ENCODE results near the gene GRID1. TPM values are rescaled to one million over a fixed set of nuclear protein-coding genes. Genes with fewer than 3 reads are reported as not detected.

GRID1 gene
- total RNA-seq, 1 experiment from 2014 or later, result not detected

DNA sequence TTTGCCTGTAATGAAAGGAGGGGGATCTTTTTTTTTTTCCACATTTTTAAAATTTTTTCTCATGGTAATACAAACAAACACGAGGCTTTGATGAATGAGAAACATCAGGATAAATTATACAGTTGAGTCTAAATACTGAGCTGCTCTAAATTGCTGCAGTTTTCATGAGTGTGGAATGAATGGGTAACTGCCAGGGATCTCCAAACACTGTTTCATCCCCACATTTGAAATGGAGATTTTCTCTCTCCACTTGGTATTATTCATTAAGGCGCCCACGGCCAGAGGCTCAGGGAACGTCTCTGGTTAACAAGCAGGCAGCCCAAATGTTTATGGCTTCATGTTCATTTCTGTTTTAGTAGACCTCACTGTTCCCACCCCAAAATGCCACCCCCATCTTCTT is 717.1 kb downstream of the GRID1 start:
- intact Hi-C loops (cut with micrococcal nuclease; ENCODE audit: unreplicated experiment), result no loop called here
- CTCF ChIA-PET, result interaction anchor here (0.6 kb wide), 1 partner anchor 198 kb away, joined by 5 read pairs; no protein-coding TSS in a partner anchor
- H3K27me3 Mint-ChIP-seq (ENCODE audit: unreplicated experiment), result no peaks in the 10 kb centered on the region
- H3K9me3 Mint-ChIP-seq (ENCODE audit: low read depth, unreplicated experiment), result no peaks in the 10 kb centered on the region
- H3K4me1 Mint-ChIP-seq (ENCODE audit: low read depth, unreplicated experiment), result peaks cover 22% of the 10 kb centered on the region
- no peak overlapping the region for H3K4me3 Mint-ChIP-seq (ENCODE audit: low read depth, unreplicated experiment)
- BruUV-seq (replicated peaks), result no TSS peak
- no peak overlapping the region for H3K27ac Mint-ChIP-seq (ENCODE audit: unreplicated experiment)
- TF ChIP-seq, protein P1, sequence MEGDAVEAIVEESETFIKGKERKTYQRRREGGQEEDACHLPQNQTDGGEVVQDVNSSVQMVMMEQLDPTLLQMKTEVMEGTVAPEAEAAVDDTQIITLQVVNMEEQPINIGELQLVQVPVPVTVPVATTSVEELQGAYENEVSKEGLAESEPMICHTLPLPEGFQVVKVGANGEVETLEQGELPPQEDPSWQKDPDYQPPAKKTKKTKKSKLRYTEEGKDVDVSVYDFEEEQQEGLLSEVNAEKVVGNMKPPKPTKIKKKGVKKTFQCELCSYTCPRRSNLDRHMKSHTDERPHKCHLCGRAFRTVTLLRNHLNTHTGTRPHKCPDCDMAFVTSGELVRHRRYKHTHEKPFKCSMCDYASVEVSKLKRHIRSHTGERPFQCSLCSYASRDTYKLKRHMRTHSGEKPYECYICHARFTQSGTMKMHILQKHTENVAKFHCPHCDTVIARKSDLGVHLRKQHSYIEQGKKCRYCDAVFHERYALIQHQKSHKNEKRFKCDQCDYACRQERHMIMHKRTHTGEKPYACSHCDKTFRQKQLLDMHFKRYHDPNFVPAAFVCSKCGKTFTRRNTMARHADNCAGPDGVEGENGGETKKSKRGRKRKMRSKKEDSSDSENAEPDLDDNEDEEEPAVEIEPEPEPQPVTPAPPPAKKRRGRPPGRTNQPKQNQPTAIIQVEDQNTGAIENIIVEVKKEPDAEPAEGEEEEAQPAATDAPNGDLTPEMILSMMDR (IDR thresholded peaks at IDR 0.05; ENCODE audit: unreplicated experiment), result no peak
- peaks cover 10% of the 10 kb centered on the region for H3K36me3 Mint-ChIP-seq (ENCODE audit: insufficient read depth, unreplicated experiment)
- no peak for DNase-seq

DNA sequence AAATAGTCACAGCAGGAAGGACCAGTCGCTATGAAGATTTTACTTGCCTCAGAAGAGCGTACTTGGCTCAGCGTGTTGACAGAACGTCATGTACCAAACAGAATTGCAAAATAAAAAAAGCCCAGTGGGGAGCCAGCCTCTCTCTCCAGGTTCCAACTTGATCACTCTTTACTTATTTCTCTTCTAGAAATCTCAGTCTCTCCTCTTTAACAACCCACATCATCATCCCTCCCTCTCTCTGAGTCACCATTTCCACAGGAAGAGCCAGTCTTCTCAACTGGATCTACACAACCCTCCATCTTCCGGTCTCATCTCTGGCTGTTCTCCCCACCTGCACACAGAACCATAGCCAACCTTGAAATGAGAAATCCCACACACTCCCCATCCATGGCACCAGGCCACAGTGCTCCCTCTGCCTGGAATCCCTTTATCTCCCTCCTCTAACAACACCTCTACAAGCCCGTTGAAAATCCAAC is 718.3 kb downstream of the GRID1 start:
- TF ChIP-seq, protein P1 (IDR thresholded peaks at IDR 0.05; ENCODE audit: unreplicated experiment), result no peak
- peaks cover 10% of the 10 kb centered on the region for H3K36me3 Mint-ChIP-seq (ENCODE audit: insufficient read depth, unreplicated experiment)
- intact Hi-C loops (cut with micrococcal nuclease; ENCODE audit: unreplicated experiment), result no loop called here
- peak overlapping the region; percentile 41 for H3K27ac Mint-ChIP-seq (ENCODE audit: unreplicated experiment)
- H3K27me3 Mint-ChIP-seq (ENCODE audit: unreplicated experiment), result no peaks in the 10 kb centered on the region
- DNase-seq, result no peak
- H3K9me3 Mint-ChIP-seq (ENCODE audit: low read depth, unreplicated experiment), result no peaks in the 10 kb centered on the region
- CTCF ChIA-PET, result no interaction called here
- BruUV-seq (replicated peaks), result no TSS peak
- H3K4me3 Mint-ChIP-seq (ENCODE audit: low read depth, unreplicated experiment), result no peak overlapping the region
- H3K4me1 Mint-ChIP-seq (ENCODE audit: low read depth, unreplicated experiment), result peaks cover 33% of the 10 kb centered on the region

DNA sequence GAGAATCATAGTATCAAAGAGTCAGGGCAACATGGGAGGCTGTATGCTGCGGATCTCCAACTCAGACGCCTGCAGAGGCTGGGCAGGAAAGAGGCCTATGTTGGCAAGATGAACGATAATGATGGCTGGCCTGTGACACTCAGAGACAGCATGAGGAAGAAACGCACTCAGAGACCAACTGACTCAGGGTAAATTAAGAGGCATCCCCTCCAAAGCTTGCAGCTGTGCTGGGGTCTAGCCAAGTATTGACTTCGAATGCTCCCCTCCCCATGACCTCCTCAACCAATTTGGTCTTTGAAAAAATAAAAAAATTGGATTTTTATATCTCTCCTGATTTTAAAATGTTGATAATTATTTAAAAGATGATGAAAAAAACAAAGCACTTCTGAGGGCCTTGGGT is 718.9 kb downstream of the GRID1 start:
- Mint-ChIP-seq H3K9me3 (ENCODE audit: low read depth, unreplicated experiment) (no peaks in the 10 kb centered on the region), H3K27me3 (ENCODE audit: unreplicated experiment) (no peaks in the 10 kb centered on the region), H3K4me3 (ENCODE audit: low read depth, unreplicated experiment) (no peak overlapping the region), H3K4me1 (ENCODE audit: low read depth, unreplicated experiment) (peaks cover 39% of the 10 kb centered on the region), H3K27ac (ENCODE audit: unreplicated experiment) (no peak overlapping the region), H3K36me3 (ENCODE audit: insufficient read depth, unreplicated experiment) (peaks cover 12% of the 10 kb centered on the region)
- DNase-seq, result no peak
- no TSS peak for BruUV-seq (replicated peaks)
- intact Hi-C loops (cut with micrococcal nuclease; ENCODE audit: unreplicated experiment), result no loop called here
- CTCF ChIA-PET, result no interaction called here
- TF ChIP-seq, protein P1 (IDR thresholded peaks at IDR 0.05; ENCODE audit: unreplicated experiment), result no peak

DNA sequence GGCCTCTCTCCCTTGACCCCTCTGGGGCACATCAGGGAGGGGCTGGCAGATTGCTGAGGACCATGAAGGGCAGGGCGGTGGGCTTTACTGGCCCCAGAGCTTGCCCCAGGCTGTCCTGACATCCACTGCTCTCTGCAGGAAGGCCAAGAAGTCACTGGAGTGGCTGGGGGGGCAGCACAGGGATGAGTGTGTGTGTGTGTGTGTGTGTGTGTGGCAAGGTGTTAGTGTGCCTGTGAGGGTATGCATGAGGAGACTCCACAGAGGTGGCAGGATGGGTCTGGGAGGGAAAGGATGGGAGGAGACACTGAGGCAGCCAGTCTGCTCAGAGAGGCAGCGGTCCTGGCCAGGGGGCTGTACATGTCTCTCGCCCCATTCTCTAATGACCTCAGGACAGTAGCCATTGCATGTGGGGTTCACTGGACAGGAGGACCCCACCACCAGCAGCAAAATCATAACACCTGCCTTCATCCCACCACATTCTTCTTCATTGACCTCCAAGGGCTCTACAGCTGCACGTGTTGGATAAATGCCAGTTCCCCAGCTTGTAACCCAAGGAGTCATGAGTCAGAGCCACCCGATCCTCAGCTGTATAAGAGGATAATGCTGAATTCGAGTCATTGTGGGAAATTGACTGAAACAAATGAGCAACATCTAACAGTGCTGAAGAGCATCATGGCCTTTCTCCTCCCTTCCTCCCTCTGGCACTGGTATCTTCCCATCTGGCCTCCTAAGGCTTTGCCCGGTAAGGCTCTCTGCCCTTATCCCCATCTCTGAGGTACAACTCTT is 720.5 kb downstream of the GRID1 start:
- TF ChIP-seq, protein P1 (IDR thresholded peaks at IDR 0.05; ENCODE audit: unreplicated experiment), result no peak
- intact Hi-C loops (cut with micrococcal nuclease; ENCODE audit: unreplicated experiment), result no loop called here
- CTCF ChIA-PET, result no interaction called here
- no TSS peak for BruUV-seq (replicated peaks)
- H3K4me3 Mint-ChIP-seq (ENCODE audit: low read depth, unreplicated experiment), result no peak overlapping the region
- H3K9me3 Mint-ChIP-seq (ENCODE audit: low read depth, unreplicated experiment), result no peaks in the 10 kb centered on the region
- peaks cover 51% of the 10 kb centered on the region for H3K4me1 Mint-ChIP-seq (ENCODE audit: low read depth, unreplicated experiment)
- peaks cover 22% of the 10 kb centered on the region for H3K36me3 Mint-ChIP-seq (ENCODE audit: insufficient read depth, unreplicated experiment)
- H3K27ac Mint-ChIP-seq (ENCODE audit: unreplicated experiment), result no peak overlapping the region
- DNase-seq, result peak; percentile 40
- no peaks in the 10 kb centered on the region for H3K27me3 Mint-ChIP-seq (ENCODE audit: unreplicated experiment)
